NCI-H1930 (cell line): Measurements from ENCODE around the gene PNMA8A.

ENCODE experiments used
- DNase-seq, 2 experiments: peaks; one replicate each; lab custom pipeline; 2025; lab: John Stamatoyannopoulos, UW

Gene PNMA8A

DNA sequence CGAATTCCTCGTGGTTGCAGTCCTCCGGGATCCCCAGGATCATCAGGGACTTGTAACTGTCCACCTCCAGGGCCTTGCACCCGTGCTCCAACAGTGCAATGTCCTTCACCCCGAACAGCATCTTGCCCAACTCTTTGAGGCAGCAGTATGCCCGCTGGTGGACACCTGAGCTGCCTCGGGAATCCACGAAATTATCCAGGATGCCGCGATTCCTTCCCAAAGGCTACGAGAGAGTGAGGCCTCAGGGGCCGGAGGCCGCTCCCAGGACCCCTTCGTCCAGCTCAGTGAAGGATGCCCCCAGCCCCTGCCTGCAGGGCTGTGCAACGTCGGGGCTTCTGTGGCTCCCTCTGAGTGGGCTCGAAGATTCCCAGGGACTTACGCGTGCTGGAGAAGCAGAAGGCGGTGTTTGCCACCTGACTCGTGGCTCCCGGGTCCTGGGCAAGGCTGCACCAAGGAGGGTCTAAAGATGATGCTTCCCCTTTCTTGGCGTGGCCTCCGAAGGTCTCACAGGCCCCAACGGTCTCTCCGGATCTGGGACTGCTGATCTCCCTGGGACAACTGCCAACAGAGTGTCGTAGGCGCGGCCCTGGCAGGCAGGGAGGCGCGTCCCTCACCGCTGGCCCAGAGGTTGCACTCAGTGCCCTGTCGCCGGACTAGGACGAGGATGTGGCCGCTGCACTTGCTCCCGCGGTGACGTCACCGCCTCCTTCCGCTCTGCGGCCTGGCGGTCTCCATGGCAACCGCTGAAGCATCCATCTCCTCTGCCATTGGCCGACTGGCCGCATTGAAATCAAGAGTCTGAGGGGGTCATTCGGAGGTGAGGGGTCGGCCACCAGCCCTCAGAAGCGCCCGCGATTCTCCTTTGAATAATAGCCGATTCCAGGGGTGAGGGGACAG, 42.9 kb downstream of the PNMA8A start, which contains the start of gene PNMA8C:
PNMA8C (minus strand) TSS at position 698 of the 897 bp plus-strand sequence; CDS start at position 121, 577 bp downstream.
- peak; percentile 91 to 92 for DNase-seq

DNA sequence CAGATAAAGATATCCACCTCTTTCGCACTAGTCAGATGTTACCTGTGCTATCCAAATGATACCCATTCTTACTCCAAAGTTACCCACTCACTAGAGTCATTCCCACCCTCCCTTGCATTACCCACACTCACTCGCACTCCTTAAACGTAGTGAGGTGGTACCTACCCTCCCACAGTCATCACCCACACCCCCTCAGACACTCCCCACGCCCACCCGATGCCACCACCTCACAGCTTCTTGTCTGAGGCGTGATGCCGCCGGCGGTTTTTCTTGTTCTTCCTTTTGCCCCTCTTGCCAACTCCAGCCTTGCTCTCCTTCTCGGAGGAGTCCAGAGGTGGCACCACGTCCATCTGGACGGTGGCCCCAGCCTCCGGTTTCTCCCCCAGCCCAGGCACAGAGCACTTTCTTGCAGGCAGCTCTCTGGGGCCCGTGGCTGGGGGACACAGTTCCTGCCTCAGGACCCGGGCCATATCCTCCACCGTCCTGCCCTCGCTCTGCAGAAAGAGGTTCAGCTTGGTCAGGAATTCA, 43.8 kb downstream of the PNMA8A start:
- DNase-seq: no peak

DNA sequence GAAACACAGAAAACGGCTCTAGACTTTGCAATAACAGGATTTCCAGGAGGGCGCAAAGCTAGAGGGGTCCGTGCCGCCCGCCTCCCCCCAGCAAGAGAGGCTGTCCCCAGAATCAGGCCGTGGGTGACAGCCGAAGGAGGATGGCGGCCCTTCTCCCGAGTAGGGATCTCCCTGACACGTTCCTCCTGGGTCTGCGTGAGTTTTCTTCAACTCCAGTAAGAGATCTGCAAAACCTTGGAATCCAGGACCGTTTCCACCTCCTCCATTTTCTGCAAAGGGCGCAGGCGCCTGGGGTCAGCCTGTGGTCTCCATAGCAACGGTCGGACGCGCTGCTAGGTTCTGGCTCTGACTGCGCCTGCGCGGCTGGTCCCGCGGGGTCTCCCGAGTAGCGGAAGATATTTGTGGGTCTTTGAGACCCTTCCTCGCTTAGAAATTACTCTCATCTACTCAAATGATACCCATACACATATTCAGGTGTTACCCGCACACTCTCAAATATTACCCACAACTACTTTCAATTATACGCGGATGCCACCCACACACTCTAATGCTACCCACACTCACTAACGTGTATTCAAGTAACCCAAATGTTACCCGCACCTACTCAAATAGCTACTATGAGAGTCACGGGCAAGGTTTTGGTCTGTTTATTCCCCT, 44.7 kb downstream of the PNMA8A start:
- DNase-seq: peak; percentile 75 to 82

DNA sequence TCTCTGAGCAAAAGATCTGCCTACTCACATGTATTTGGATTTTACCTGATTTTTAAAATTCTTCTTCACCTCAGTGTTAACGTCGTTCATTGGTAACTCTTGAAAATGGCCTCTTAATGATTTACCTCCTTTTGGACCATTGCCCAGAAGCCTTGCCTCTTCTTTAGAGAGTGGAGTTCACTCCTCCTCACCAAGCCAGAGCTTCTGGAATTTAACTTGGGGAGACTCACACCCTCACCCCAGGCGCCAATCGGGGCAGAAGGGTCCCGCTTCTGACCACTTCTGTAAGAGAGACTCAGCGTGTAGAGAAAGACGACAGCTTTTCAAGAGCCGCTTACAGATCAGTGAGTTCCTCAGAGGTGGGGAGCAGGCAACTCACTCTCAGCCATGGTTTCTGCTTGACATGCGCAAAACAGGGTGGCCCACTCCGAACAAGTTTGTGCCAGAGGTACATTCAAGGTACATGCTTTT, 45.3 kb downstream of the PNMA8A start:
- DNase-seq: no peak

DNA sequence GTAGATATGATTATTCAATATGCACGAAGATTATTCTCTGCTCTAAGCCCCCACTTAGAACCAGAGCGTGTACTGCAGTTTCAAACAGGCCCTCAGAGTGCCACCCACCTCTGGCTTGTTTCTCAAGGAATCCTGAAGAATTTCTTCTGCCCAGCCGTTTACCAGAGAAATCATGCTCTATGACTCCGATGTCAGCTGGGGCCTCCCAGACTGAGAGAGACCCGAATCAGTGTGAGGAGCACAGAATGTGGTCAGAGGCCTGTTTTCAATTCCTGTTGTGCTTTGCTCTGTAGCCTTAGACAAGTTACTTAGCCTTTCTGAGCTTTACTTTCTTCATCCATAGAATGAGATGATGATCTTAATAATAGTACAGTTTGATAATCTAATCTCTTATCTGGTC, 48.2 kb downstream of the PNMA8A start:
- DNase-seq: no peak

DNA sequence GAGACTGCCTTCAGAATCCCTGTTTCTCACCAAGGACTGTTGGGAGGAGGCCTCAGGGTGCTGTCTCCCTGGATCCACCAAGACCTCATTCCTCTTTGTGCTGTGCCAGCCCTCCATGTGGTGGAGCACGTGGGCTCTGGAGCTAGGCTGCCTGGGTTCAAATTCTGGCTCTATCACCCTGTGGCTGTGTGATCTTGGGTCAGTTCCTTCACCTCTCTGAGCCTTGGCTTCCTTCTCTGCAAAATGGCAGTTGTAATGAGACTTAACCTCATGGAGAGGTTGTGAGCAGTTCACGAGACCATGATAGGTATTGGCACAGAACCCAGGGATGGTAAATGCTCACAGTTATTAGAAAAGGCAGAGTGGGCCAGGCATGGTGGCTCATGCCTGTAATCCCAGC, 49.0 kb downstream of the PNMA8A start:
- DNase-seq: no peak

DNA sequence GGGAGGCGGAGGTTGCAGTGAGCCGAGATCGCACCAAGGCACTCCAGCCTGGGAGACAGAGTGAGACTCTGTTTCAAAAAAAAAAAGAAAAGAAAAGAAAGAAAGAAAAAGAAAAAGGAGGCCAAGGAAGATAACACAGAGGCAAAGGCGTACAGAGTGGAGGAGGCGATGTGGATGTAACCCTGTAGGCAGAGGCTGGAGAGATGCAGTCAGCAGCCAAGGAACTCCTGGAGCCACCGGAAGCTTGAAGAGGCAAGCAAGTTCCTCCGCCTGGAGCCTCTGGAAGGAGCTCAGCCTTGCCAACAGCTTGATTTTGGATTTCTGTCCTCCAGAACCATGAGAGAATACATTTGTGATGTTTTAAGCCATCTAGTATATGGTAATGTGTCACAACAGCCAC, 51.3 kb downstream of the PNMA8A start:
- no peak for DNase-seq
